Measurements from ENCODE around the gene JAKMIP1.

GRCh38 chr4:6177587-6178197 lies 22.7 kb downstream of the JAKMIP1 start:
- TF ChIP-seq, protein P1, sequence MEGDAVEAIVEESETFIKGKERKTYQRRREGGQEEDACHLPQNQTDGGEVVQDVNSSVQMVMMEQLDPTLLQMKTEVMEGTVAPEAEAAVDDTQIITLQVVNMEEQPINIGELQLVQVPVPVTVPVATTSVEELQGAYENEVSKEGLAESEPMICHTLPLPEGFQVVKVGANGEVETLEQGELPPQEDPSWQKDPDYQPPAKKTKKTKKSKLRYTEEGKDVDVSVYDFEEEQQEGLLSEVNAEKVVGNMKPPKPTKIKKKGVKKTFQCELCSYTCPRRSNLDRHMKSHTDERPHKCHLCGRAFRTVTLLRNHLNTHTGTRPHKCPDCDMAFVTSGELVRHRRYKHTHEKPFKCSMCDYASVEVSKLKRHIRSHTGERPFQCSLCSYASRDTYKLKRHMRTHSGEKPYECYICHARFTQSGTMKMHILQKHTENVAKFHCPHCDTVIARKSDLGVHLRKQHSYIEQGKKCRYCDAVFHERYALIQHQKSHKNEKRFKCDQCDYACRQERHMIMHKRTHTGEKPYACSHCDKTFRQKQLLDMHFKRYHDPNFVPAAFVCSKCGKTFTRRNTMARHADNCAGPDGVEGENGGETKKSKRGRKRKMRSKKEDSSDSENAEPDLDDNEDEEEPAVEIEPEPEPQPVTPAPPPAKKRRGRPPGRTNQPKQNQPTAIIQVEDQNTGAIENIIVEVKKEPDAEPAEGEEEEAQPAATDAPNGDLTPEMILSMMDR (IDR thresholded peaks at IDR 0.05): no peak
- TF ChIP-seq POLR2A (IDR thresholded peaks at IDR 0.05): no peak

All from esophagus squamous epithelium (tissue), 4 donors.